ENCODE measurements around the gene EIF1AX.

DNA sequence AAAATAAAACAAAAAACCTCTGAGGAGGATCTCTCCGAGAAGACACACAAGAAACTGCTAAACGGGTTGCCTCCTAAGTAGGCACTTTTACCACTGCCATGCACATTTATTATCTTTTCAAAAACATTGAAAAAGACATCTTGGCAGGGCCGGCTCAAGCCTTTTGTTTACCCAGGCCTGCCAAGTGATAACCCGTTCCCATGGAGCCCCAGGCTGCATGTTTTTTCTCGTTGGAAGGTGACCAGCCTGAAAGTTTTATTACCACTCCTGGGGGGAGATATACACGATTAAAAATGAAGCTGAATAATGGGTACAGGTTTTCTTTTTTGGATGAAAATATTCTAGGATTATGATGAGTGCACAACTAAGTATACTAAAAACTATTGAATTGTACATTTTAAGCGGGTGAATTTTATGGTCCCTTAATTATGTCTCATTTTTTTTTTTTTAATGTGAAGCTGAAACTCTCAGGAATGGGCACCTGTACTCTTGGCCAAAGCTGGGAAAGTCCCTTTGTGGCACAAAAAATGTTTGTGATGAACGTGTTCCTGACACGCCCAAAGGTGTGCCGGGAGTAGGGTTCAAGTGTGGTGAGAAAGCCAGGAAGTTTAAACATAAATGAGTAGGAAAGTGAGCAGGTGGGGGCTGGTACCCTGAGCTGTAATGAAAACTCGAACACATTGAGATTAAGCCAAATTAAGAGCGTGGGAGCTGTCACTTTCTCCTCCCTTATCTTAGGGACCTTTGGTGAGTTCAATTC, 23.4 kb downstream of the EIF1AX start:
- TF ChIP-seq, protein P1, sequence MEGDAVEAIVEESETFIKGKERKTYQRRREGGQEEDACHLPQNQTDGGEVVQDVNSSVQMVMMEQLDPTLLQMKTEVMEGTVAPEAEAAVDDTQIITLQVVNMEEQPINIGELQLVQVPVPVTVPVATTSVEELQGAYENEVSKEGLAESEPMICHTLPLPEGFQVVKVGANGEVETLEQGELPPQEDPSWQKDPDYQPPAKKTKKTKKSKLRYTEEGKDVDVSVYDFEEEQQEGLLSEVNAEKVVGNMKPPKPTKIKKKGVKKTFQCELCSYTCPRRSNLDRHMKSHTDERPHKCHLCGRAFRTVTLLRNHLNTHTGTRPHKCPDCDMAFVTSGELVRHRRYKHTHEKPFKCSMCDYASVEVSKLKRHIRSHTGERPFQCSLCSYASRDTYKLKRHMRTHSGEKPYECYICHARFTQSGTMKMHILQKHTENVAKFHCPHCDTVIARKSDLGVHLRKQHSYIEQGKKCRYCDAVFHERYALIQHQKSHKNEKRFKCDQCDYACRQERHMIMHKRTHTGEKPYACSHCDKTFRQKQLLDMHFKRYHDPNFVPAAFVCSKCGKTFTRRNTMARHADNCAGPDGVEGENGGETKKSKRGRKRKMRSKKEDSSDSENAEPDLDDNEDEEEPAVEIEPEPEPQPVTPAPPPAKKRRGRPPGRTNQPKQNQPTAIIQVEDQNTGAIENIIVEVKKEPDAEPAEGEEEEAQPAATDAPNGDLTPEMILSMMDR (IDR thresholded peaks at IDR 0.05) = no peak
- TF ChIP-seq EZH2 (IDR thresholded peaks at IDR 0.05) = no peak
- no peak for TF ChIP-seq EZH2phosphoT487 (IDR thresholded peaks at IDR 0.05)

All from neural progenitor cell (in vitro differentiated cells).